Type B pancreatic cell (in vitro differentiated cells): Measurements from ENCODE around the gene DMAC2. TPM values are rescaled to one million over a fixed set of nuclear protein-coding genes. Genes with fewer than 3 reads are reported as not detected.
A peak's percentile ranks its signal among the peaks of the same experiment; 100 is the strongest.

ENCODE experiments used
- DNase-seq: peaks from one replicate; pipeline ENCODE4 v3.0.0; 2021; ENCODE audit warnings: mixed read lengths; ENCODE audit not compliant: unreplicated experiment; ENCODE audit errors: extremely low spot score
- H3K27ac Mint-ChIP-seq: 2 replicates; pipeline ENCODE4 v1.8.0; 2021; ENCODE audit warnings: mild to moderate bottlenecking, mixed read lengths
- H3K27me3 Mint-ChIP-seq: 2 replicates; pipeline ENCODE4 v1.8.0; 2021; ENCODE audit warnings: mixed read lengths
- H3K36me3 Mint-ChIP-seq: 2 replicates; pipeline ENCODE4 v1.8.0; 2021; ENCODE audit warnings: mixed read lengths
- H3K4me1 Mint-ChIP-seq: one replicate; pipeline ENCODE4 v1.8.0; 2021; ENCODE audit warnings: mixed read lengths; ENCODE audit not compliant: unreplicated experiment
- H3K4me3 Mint-ChIP-seq: 2 replicates; pipeline ENCODE4 v1.8.0; 2021; ENCODE audit warnings: mild to moderate bottlenecking, mixed read lengths
- H3K9me3 Mint-ChIP-seq: 2 replicates; pipeline ENCODE4 v1.8.0; 2021; ENCODE audit warnings: mixed read lengths
- CTCF ChIP-seq: fragments of 200-600 bp; sonication (generic); conservative IDR thresholded peaks from 2 replicates; pipeline ENCODE4 v1.5.0; 2021; ENCODE audit warnings: antibody characterized with exemption, mild to moderate bottlenecking
- total RNA-seq: library from RNA; stranded (reverse); gene quantifications from 2 replicates; pipeline ENCODE4 v1.2.1, GENCODE V29; 2021; ENCODE audit warnings: low replicate concordance

Gene DMAC2
- total RNA-seq, 1 donor from 2014 or later, result 57.4 TPM

GRCh38 chr19:41405776-41406175, 33.9 kb downstream of the DMAC2 start:
- TF ChIP-seq CTCF, result no peak
- H3K4me1 Mint-ChIP-seq, result peaks cover 17% of the 10 kb centered on the region
- H3K9me3 Mint-ChIP-seq, result no peaks in the 10 kb centered on the region

GRCh38 chr19:41403181-41403970, 36.3 kb downstream of the DMAC2 start:
- H3K27me3 Mint-ChIP-seq, result no peaks in the 10 kb centered on the region
- no peak overlapping the region for H3K27ac Mint-ChIP-seq
- H3K9me3 Mint-ChIP-seq, result no peaks in the 10 kb centered on the region
- H3K4me3 Mint-ChIP-seq, result no peak overlapping the region
- TF ChIP-seq CTCF, result no peak
- peaks cover 17% of the 10 kb centered on the region for H3K4me1 Mint-ChIP-seq
- H3K36me3 Mint-ChIP-seq, result no peaks in the 10 kb centered on the region
- no peak for DNase-seq

More at GRCh38 chr19:41405776-41406175, 33.9 kb downstream of the DMAC2 start:
- H3K4me3 Mint-ChIP-seq, result no peak overlapping the region
- H3K27ac Mint-ChIP-seq, result no peak overlapping the region
- DNase-seq, result no peak
- H3K27me3 Mint-ChIP-seq, result no peaks in the 10 kb centered on the region
- no peaks in the 10 kb centered on the region for H3K36me3 Mint-ChIP-seq

GRCh38 chr19:41402010-41402409, 37.7 kb downstream of the DMAC2 start:
- Mint-ChIP-seq H3K9me3 (no peaks in the 10 kb centered on the region), H3K27me3 (no peaks in the 10 kb centered on the region), H3K27ac (no peak overlapping the region), H3K4me1 (peaks cover 18% of the 10 kb centered on the region), H3K36me3 (no peaks in the 10 kb centered on the region), H3K4me3 (no peak overlapping the region)
- TF ChIP-seq CTCF, result no peak
- DNase-seq, result no peak

GRCh38 chr19:41401483-41401882, 38.2 kb downstream of the DMAC2 start:
- H3K27ac Mint-ChIP-seq, result no peak overlapping the region
- no peaks in the 10 kb centered on the region for H3K36me3 Mint-ChIP-seq
- H3K4me1 Mint-ChIP-seq, result peaks cover 16% of the 10 kb centered on the region
- no peak for DNase-seq
- TF ChIP-seq CTCF, result no peak
- no peak overlapping the region for H3K4me3 Mint-ChIP-seq
- H3K9me3 Mint-ChIP-seq, result no peaks in the 10 kb centered on the region
- H3K27me3 Mint-ChIP-seq, result no peaks in the 10 kb centered on the region

- Mint-ChIP-seq H3K4me3 (peak overlapping the region; percentile 67), H3K36me3 (no peaks in the 10 kb centered on the region), H3K4me1 (peaks cover 26% of the 10 kb centered on the region), H3K9me3 (no peaks in the 10 kb centered on the region), H3K27me3 (no peaks in the 10 kb centered on the region), H3K27ac (peak overlapping the region; percentile 64)
- no peak for TF ChIP-seq CTCF
- DNase-seq, result no peak
Measured at GRCh38 chr19:41399525-41399924, 40.2 kb downstream of the DMAC2 start.
